HepG2 (cell line): ENCODE results near the gene TMEM63B.

Experiments
- CBX5 ChIP-seq: sonication (generic); formaldehyde crosslinking; IDR thresholded peaks from 2 replicates; pipeline ENCODE4 v1.4.0; 2020; ENCODE audit warnings: missing genetic modification reagents, borderline replicate concordance
- CTCF ChIP-seq: sonication (generic); formaldehyde crosslinking; IDR thresholded peaks from 2 replicates; pipeline ENCODE4 v1.5.0; 2020; ENCODE audit warnings: mild to moderate bottlenecking, missing genetic modification reagents, moderate library complexity
- HNF4A ChIP-seq: sonication (generic); formaldehyde crosslinking; IDR thresholded peaks from 2 replicates; pipeline ENCODE4 v1.4.0; 2020; ENCODE audit warnings: missing genetic modification reagents
- LCORL ChIP-seq, 2 experiments: fragments of 450-650 bp in 1 of 2; sonication (generic) in 1 of 2; formaldehyde crosslinking in 1 of 2; IDR thresholded peaks; 2 replicates each; pipeline versions ENCODE4 v1.5.0 to v1.6.1; 2017 to 2020; ENCODE audit warnings: antibody characterized with exemption in 1 of 2, missing genetic modification reagents in 1 of 2
- MEIS1 ChIP-seq: sonication (generic); formaldehyde crosslinking; IDR thresholded peaks from 2 replicates; pipeline ENCODE4 v1.9.0; 2021; ENCODE audit warnings: mild to moderate bottlenecking, missing genetic modification reagents, moderate library complexity, borderline replicate concordance
- POLR2A ChIP-seq, 2 experiments: IDR thresholded peaks; 2 replicates each; pipeline ENCODE4 v1.6.1; 2011; ENCODE audit warnings: low read depth in 2 of 2, low read length in 2 of 2, mild to moderate bottlenecking in 1 of 2, moderate library complexity in 1 of 2; ENCODE audit not compliant: insufficient read depth in 1 of 2
- SMAD3 ChIP-seq: sonication (generic); formaldehyde crosslinking; IDR thresholded peaks from 2 replicates; pipeline ENCODE4 v1.4.0; 2020; ENCODE audit warnings: missing genetic modification reagents
- YY1 ChIP-seq: IDR thresholded peaks from 2 replicates; pipeline ENCODE4 v1.6.1; 2011; ENCODE audit warnings: low read length, low read depth, moderate library complexity, mild to moderate bottlenecking; ENCODE audit not compliant: insufficient read depth, insufficient replicate concordance

GRCh38 chr6:44080561-44081521, 46.5 kb upstream of the TMEM63B start:
- TF ChIP-seq YY1 = no peak
- no peak for TF ChIP-seq LCORL (IDR thresholded peaks at IDR 0.05)
- no peak; the same call in 1 of the 2 replicates for TF ChIP-seq LCORL (CRISPR knock-in tag; IDR thresholded peaks at IDR 0.05)
- TF ChIP-seq POLR2A (IDR thresholded peaks at IDR 0.05; ENCODE audit: insufficient read depth in 1 of 2, low read depth in 2 of 2, low read length in 2 of 2) = no peak
- no peak for TF ChIP-seq SMAD3 (CRISPR knock-in tag)
- TF ChIP-seq HNF4A (CRISPR knock-in tag) = no peak
- no peak for TF ChIP-seq CBX5
- TF ChIP-seq CTCF (CRISPR knock-in tag) = no peak
- TF ChIP-seq MEIS1 (CRISPR knock-in tag) = no peak
